ENCODE data around the gene INSRR. TPM values are rescaled to one million over a fixed set of nuclear protein-coding genes. Genes with fewer than 3 reads are reported as not detected.
A peak's percentile ranks its signal among the peaks of the same experiment; 100 is the strongest.

The INSRR gene
- 1.7 TPM in 1 of 2 replicates, not detected in the other for total RNA-seq (ENCODE audit: low replicate concordance)
- long read RNA-seq = 0 reads

GRCh38 chr1:156858959-156859522, at the start of gene INSRR:
Gene INSRR, minus strand, starts transcription at chr1:156859117. Its CDS starts 496 bp downstream, at chr1:156858621.
- Mint-ChIP-seq H3K27me3 (peaks cover 82% of the 10 kb centered on the region), H3K27ac (peak within 1 kb of the TSS; percentile 35), H3K4me3 (peak within 1 kb of the TSS; percentile 88), H3K36me3 (no peaks in the 10 kb centered on the region), H3K9me3 (no peaks in the 10 kb centered on the region), H3K4me1 (ENCODE audit: unreplicated experiment) (peaks cover 38% of the 10 kb centered on the region)
- no peak for DNase-seq (ENCODE audit: extremely low spot score, unreplicated experiment)
- no peak for TF ChIP-seq CTCF (conservative IDR thresholded peaks at IDR 0.05)

GRCh38 chr1:156908541-156908940, 49.6 kb upstream of the INSRR start:
- Mint-ChIP-seq H3K36me3 (no peaks in the 10 kb centered on the region), H3K4me1 (ENCODE audit: unreplicated experiment) (peaks cover 16% of the 10 kb centered on the region), H3K4me3 (no peak overlapping the region), H3K9me3 (no peaks in the 10 kb centered on the region), H3K27me3 (peaks cover 33% of the 10 kb centered on the region), H3K27ac (no peak overlapping the region)
- no peak for TF ChIP-seq CTCF (conservative IDR thresholded peaks at IDR 0.05)
- DNase-seq (ENCODE audit: extremely low spot score, unreplicated experiment) = no peak

GRCh38 chr1:156906206-156906906, 47.4 kb upstream of the INSRR start:
- Mint-ChIP-seq H3K4me3 (no peak overlapping the region), H3K36me3 (no peaks in the 10 kb centered on the region), H3K9me3 (no peaks in the 10 kb centered on the region), H3K4me1 (ENCODE audit: unreplicated experiment) (peaks cover 29% of the 10 kb centered on the region), H3K27me3 (peaks cover 33% of the 10 kb centered on the region), H3K27ac (no peak overlapping the region)
- no peak for TF ChIP-seq CTCF (conservative IDR thresholded peaks at IDR 0.05)
- no peak for DNase-seq (ENCODE audit: extremely low spot score, unreplicated experiment)

GRCh38 chr1:156905651-156906050, 46.7 kb upstream of the INSRR start:
- Mint-ChIP-seq H3K4me3 (no peak overlapping the region), H3K27me3 (peaks cover 36% of the 10 kb centered on the region), H3K9me3 (no peaks in the 10 kb centered on the region), H3K36me3 (no peaks in the 10 kb centered on the region), H3K27ac (peak overlapping the region; percentile 48), H3K4me1 (ENCODE audit: unreplicated experiment) (peaks cover 31% of the 10 kb centered on the region)
- DNase-seq (ENCODE audit: extremely low spot score, unreplicated experiment) = no peak
- no peak for TF ChIP-seq CTCF (conservative IDR thresholded peaks at IDR 0.05)

- no peaks in the 10 kb centered on the region for H3K9me3 Mint-ChIP-seq
- H3K4me1 Mint-ChIP-seq (ENCODE audit: unreplicated experiment) = peaks cover 31% of the 10 kb centered on the region
- H3K4me3 Mint-ChIP-seq = no peak overlapping the region
- DNase-seq (ENCODE audit: extremely low spot score, unreplicated experiment) = no peak
- no peak for TF ChIP-seq CTCF (conservative IDR thresholded peaks at IDR 0.05)
- H3K27ac Mint-ChIP-seq = no peak overlapping the region
- no peaks in the 10 kb centered on the region for H3K36me3 Mint-ChIP-seq
- peaks cover 32% of the 10 kb centered on the region for H3K27me3 Mint-ChIP-seq
Observed at GRCh38 chr1:156905176-156905575, 46.3 kb upstream of the INSRR start.

Measured in type B pancreatic cell (in vitro differentiated cells).